Measurements from ENCODE around the gene UBE2S. TPM values are rescaled to one million over a fixed set of nuclear protein-coding genes. Genes with fewer than 3 reads are reported as not detected.

The UBE2S gene
- total RNA-seq, 1 experiment from 2014 or later = 393 TPM

DNA sequence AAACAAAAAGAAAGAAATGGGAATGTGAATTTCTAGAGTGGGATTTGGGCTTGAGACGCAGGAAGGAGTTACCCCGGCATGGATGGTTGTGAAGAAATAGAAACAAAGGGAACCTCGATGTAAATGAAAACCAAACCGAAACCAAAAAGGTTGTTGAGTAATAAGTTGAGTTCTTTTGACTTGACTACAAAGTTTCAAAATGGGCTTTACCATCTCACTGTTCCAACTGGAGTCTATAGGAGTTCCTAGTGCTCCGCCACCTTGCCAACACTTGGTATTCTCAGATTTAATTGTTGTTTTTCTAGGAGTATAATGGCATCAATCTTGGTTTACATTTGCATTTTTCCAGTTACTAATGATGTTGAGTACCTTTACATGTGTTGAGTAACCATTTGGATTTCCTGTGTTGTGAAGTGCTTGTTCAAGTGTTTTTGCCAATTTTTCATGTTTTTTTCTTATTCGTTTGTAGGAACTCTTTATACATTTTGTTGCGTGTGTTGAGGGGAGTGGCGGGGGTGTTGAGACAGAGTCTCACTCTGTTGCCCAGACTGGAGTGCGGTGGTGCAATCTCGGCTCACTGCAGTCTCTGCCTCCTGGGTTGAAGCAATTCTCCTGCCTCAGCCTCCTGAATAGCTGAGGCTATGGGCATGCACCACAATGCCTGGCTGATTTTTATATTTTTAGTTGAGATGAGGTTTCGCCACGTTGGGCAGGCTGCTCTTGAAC lies 9.2 kb downstream of the UBE2S start:
- H3K27ac Mint-ChIP-seq = peak overlapping the region in 1 of 3 experiments; percentile 96; a peak in 1 of 7 replicates
- H3T11ph ChIP-seq (ENCODE audit: low read length) = no peak overlapping the region
- H4K8ac ChIP-seq (replicated peaks; ENCODE audit: insufficient read length, low read depth, low read length) = no peak overlapping the region

More for the DNA sequence above, 9.2 kb downstream of the UBE2S start:
- peaks cover 21 to 29% (median 25%) of the 10 kb centered on the region in 3 experiments; a peak in 6 of 7 replicates for H3K36me3 Mint-ChIP-seq (ENCODE audit: insufficient read depth in 1 of 3, low read depth in 3 of 3)
- Histone ChIP-seq H3K9me3 (ENCODE audit: control insufficient read depth, low read depth, low read length) (no peaks in the 10 kb centered on the region), H2BK5ac (ENCODE audit: insufficient read length, low read length) (no peak overlapping the region), H3K18ac (ENCODE audit: insufficient read length, low read depth, low read length) (no peak overlapping the region), H3K79me2 (ENCODE audit: insufficient read depth, low read length) (no peaks in the 10 kb centered on the region), H3K23me2 (ENCODE audit: insufficient read length, low read depth, low read length, poor library complexity, severe bottlenecking) (no peaks in the 10 kb centered on the region), H2BK15ac (ENCODE audit: low read depth, low read length) (no peak overlapping the region), H3K56ac (ENCODE audit: insufficient read length, low read depth, low read length) (no peak overlapping the region), H2BK20ac (ENCODE audit: low read depth, low read length, poor library complexity, severe bottlenecking) (no peak overlapping the region), H2BK120ac (ENCODE audit: low read depth, low read length, poor library complexity, severe bottlenecking) (no peak overlapping the region), H3K23ac (ENCODE audit: insufficient read length, low read depth, low read length) (no peak overlapping the region), H3K79me1 (ENCODE audit: insufficient read depth, low read depth, low read length, poor library complexity, severe bottlenecking) (no peaks in the 10 kb centered on the region), H3K4ac (ENCODE audit: low read depth, low read length) (no peak overlapping the region), H3K27me3 (ENCODE audit: insufficient read depth, low read length) (no peaks in the 10 kb centered on the region), H4K5ac (ENCODE audit: insufficient read length, low read depth, low read length) (no peak overlapping the region), H3K4me1 (ENCODE audit: insufficient read depth, low read length) (no peaks in the 10 kb centered on the region; the same call in 1 of the 2 replicates), H2AFZ (ENCODE audit: low read length) (no peak overlapping the region), H3K27ac (ENCODE audit: insufficient read length, low read depth, low read length) (no peak overlapping the region), H3K14ac (ENCODE audit: insufficient read depth, low read length) (no peak overlapping the region), H3K9ac (ENCODE audit: extremely low read depth, insufficient read length, low read length) (no peak overlapping the region), H2AK5ac (ENCODE audit: insufficient read length, low read length) (no peak overlapping the region), H4K91ac (ENCODE audit: insufficient read length, low read depth, low read length) (no peak overlapping the region), H3K4me2 (ENCODE audit: insufficient read depth, insufficient read length, low read length) (no peak overlapping the region), H2BK12ac (ENCODE audit: insufficient read length, low read depth, low read length) (no peak overlapping the region), H4K20me1 (ENCODE audit: control insufficient read depth, insufficient read depth, insufficient read length) (no peaks in the 10 kb centered on the region)
- peak overlapping the region in 1 of 2 experiments; percentile 45; a peak in 1 of 5 replicates for H3K4me3 Mint-ChIP-seq
- H3K9me3 Mint-ChIP-seq = no peaks in the 10 kb centered on the region
- DNase-seq = no peak
- peaks cover 9 to 22% of the 10 kb centered on the region in 2 experiments for H3K4me1 Mint-ChIP-seq
- peaks cover 8% of the 10 kb centered on the region for H3K27me3 Mint-ChIP-seq (ENCODE audit: low read depth)
- WGBS (ENCODE audit: extremely low coverage, insufficient read length, low lambda C conversion rate) = no CpG with 5 or more reads among the region's 12 CpGs
- TF ChIP-seq, protein P1, sequence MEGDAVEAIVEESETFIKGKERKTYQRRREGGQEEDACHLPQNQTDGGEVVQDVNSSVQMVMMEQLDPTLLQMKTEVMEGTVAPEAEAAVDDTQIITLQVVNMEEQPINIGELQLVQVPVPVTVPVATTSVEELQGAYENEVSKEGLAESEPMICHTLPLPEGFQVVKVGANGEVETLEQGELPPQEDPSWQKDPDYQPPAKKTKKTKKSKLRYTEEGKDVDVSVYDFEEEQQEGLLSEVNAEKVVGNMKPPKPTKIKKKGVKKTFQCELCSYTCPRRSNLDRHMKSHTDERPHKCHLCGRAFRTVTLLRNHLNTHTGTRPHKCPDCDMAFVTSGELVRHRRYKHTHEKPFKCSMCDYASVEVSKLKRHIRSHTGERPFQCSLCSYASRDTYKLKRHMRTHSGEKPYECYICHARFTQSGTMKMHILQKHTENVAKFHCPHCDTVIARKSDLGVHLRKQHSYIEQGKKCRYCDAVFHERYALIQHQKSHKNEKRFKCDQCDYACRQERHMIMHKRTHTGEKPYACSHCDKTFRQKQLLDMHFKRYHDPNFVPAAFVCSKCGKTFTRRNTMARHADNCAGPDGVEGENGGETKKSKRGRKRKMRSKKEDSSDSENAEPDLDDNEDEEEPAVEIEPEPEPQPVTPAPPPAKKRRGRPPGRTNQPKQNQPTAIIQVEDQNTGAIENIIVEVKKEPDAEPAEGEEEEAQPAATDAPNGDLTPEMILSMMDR (conservative IDR thresholded peaks at IDR 0.05) = no peak
